Measurements from ENCODE around the gene PAX2. TPM values are rescaled to one million over a fixed set of nuclear protein-coding genes. Genes with fewer than 3 reads are reported as not detected.

Gene PAX2
- total RNA-seq, 2 donors from 2014 or later, result 0.93 to 0.99 TPM

GRCh38 chr10:100727808-100728207 is 17.6 kb upstream of the PAX2 start:
- Histone ChIP-seq H3K9me3 (ENCODE audit: control insufficient read depth, low read length) (no peaks in the 10 kb centered on the region), H3K27me3 (ENCODE audit: control insufficient read depth, insufficient read depth, low read length, poor library complexity, severe bottlenecking) (peaks cover 100% of the 10 kb centered on the region), H3K27ac (ENCODE audit: low read depth, low read length) (no peak overlapping the region), H3K4me1 (ENCODE audit: control insufficient read depth, insufficient read depth, low read length) (peaks cover 3% of the 10 kb centered on the region), H3K36me3 (ENCODE audit: control insufficient read depth, insufficient read depth, low read length) (no peaks in the 10 kb centered on the region), H3K4me3 (ENCODE audit: low read length) (no peak overlapping the region), H3K9ac (ENCODE audit: extremely low read depth, low read length, poor library complexity, severe bottlenecking) (no peak overlapping the region)
- Mint-ChIP-seq H3K4me1 (peaks cover 33% of the 10 kb centered on the region), H3K9me3 (no peaks in the 10 kb centered on the region), H3K27me3 (ENCODE audit: insufficient read depth) (peaks cover 98% of the 10 kb centered on the region), H3K36me3 (ENCODE audit: low read depth) (no peaks in the 10 kb centered on the region), H3K4me3 (no peak overlapping the region), H3K27ac (no peak overlapping the region)
- TF ChIP-seq CTCF (conservative IDR thresholded peaks at IDR 0.05), result no peak
- DNase-seq, result no peak

DNA sequence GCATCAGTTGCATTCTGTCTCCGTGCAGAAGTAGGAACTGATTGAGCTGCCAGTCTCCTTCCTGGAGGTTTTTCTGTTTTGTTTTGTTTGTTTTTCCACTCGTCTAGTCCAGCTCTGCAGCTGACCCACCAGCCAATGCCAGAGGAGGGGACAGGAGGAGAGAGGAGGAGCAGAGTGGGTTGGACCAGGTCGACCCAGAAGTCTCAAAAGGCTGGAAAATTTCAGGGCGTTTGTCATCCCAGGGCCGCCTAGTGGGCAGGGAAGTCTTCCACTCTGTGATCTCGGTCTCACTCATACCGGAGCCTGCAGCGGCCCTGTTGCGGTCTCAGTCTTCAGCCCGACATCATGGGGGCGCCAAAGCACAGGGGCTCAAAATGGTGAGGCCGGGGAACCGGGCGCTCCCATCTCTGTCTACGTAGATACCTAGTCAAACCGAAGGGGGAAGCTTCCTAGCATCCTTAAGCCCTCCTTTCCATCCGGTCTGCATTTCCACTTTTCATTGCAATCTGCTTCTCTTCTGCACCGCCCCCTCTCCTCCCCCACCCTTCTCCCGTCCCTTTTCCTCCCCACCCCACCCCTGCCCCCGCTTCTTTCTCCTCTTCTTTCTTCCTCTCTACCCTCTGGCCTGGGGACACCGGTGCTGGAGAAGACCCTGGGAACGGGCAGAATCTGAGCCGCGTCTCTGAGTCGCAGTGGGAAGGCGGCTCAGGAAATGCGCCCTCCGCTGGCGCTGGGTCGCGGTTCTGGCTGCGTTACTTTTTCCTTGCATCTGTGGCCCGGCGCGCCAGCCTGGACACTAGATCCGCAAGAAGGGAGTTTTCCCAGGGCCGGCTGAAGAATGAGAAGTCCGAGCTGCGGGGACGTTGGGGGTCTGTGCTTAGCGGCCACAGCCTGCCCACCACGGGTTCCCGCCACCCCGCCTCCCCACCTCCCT is 16.2 kb upstream of the PAX2 start:
- Histone ChIP-seq H3K27ac (ENCODE audit: low read depth, low read length) (no peak overlapping the region), H3K27me3 (ENCODE audit: control insufficient read depth, insufficient read depth, low read length, poor library complexity, severe bottlenecking) (peaks cover 100% of the 10 kb centered on the region), H3K36me3 (ENCODE audit: control insufficient read depth, insufficient read depth, low read length) (no peaks in the 10 kb centered on the region), H3K4me3 (ENCODE audit: low read length) (peak overlapping the region; percentile 72), H3K4me1 (ENCODE audit: control insufficient read depth, insufficient read depth, low read length) (peaks cover 9% of the 10 kb centered on the region), H3K9me3 (ENCODE audit: control insufficient read depth, low read length) (no peaks in the 10 kb centered on the region), H3K9ac (ENCODE audit: extremely low read depth, low read length, poor library complexity, severe bottlenecking) (no peak overlapping the region)
- Mint-ChIP-seq H3K27me3 (ENCODE audit: insufficient read depth) (peaks cover 98% of the 10 kb centered on the region), H3K36me3 (ENCODE audit: low read depth) (no peaks in the 10 kb centered on the region), H3K4me3 (peak overlapping the region; percentile 37), H3K4me1 (peaks cover 36% of the 10 kb centered on the region), H3K9me3 (no peaks in the 10 kb centered on the region), H3K27ac (no peak overlapping the region)
- WGBS, 2 experiments (ENCODE audit: insufficient coverage in 1 of 2, insufficient read length in 1 of 2), result 1 to 3% methylated on average over 21 to 44 of the region's 44 CpGs
- peak; percentile 89 for DNase-seq
- peak; percentile 59 for TF ChIP-seq CTCF (conservative IDR thresholded peaks at IDR 0.05)

- H3K27ac Mint-ChIP-seq, result no peak overlapping the region
- no peaks in the 10 kb centered on the region for H3K9me3 Mint-ChIP-seq
- peak overlapping the region; percentile 37 for H3K4me3 Mint-ChIP-seq
- no peaks in the 10 kb centered on the region for H3K36me3 Mint-ChIP-seq (ENCODE audit: low read depth)
- H3K4me1 Mint-ChIP-seq, result peaks cover 41% of the 10 kb centered on the region
- Histone ChIP-seq H3K27me3 (ENCODE audit: control insufficient read depth, insufficient read depth, low read length, poor library complexity, severe bottlenecking) (peaks cover 100% of the 10 kb centered on the region), H3K4me1 (ENCODE audit: control insufficient read depth, insufficient read depth, low read length) (peaks cover 9% of the 10 kb centered on the region), H3K27ac (ENCODE audit: low read depth, low read length) (no peak overlapping the region), H3K36me3 (ENCODE audit: control insufficient read depth, insufficient read depth, low read length) (no peaks in the 10 kb centered on the region), H3K4me3 (ENCODE audit: low read length) (peak overlapping the region; percentile 72), H3K9ac (ENCODE audit: extremely low read depth, low read length, poor library complexity, severe bottlenecking) (no peak overlapping the region), H3K9me3 (ENCODE audit: control insufficient read depth, low read length) (no peaks in the 10 kb centered on the region)
- WGBS, 2 experiments (ENCODE audit: insufficient coverage in 1 of 2, insufficient read length in 1 of 2), result 1 to 2% methylated on average over 31 to 68 of the region's 68 CpGs
- H3K27me3 Mint-ChIP-seq (ENCODE audit: insufficient read depth), result peaks cover 100% of the 10 kb centered on the region
- peak; percentile 76 for DNase-seq
- TF ChIP-seq CTCF (conservative IDR thresholded peaks at IDR 0.05), result no peak
Measured at GRCh38 chr10:100729862-100730724, 15.3 kb upstream of the PAX2 start.

All from endodermal cell (in vitro differentiated cells).